H7 (cell line): ENCODE measurements around the gene SF3B4. TPM values are rescaled to one million over a fixed set of nuclear protein-coding genes. Genes with fewer than 3 reads are reported as not detected.
A peak's percentile ranks its signal among the peaks of the same experiment; 100 is the strongest.

ENCODE experiments used
- DNase-seq: peaks from one replicate; pipeline ENCODE4 v3.0.0; 2012
- H3K27me3 ChIP-seq: 2 replicates; pipeline ENCODE4 v1.6.0; 2011; ENCODE audit warnings: mild to moderate bottlenecking, low read length; ENCODE audit not compliant: control insufficient read depth, insufficient read depth
- H3K36me3 ChIP-seq: replicated peaks from 2 replicates; pipeline ENCODE4 v1.5.1; 2011; ENCODE audit warnings: low read length; ENCODE audit not compliant: control insufficient read depth, insufficient read depth
- H3K4me3 ChIP-seq: 2 replicates; pipeline ENCODE4 v1.5.1; 2011; ENCODE audit warnings: low read depth, mild to moderate bottlenecking, control low read depth, low read length, moderate library complexity; ENCODE audit not compliant: insufficient read depth
- total RNA-seq: library from RNA; depleted of rRNA; stranded (reverse); fragments of >200 nt; shearing (Covaris generic); gene quantifications from 2 replicates; pipeline ENCODE4 v1.2.3, GENCODE V29; 2014

The SF3B4 gene
- total RNA-seq, 1 experiment from 2014 or later = 39.7 TPM

- Histone ChIP-seq H3K36me3 (peaks cover 27% of the 10 kb centered on the region), H3K4me3 (no peak overlapping the region), H3K27me3 (no peaks in the 10 kb centered on the region)
- no peak for DNase-seq
Measured at GRCh38 chr1:149925345-149925744, 2.3 kb downstream of the SF3B4 start.

- DNase-seq = no peak
- H3K27me3 ChIP-seq = no peaks in the 10 kb centered on the region
- H3K36me3 ChIP-seq = peaks cover 27% of the 10 kb centered on the region
- H3K4me3 ChIP-seq = no peak overlapping the region
Measured at GRCh38 chr1:149923626-149924025, 4.0 kb downstream of the SF3B4 start.

DNA sequence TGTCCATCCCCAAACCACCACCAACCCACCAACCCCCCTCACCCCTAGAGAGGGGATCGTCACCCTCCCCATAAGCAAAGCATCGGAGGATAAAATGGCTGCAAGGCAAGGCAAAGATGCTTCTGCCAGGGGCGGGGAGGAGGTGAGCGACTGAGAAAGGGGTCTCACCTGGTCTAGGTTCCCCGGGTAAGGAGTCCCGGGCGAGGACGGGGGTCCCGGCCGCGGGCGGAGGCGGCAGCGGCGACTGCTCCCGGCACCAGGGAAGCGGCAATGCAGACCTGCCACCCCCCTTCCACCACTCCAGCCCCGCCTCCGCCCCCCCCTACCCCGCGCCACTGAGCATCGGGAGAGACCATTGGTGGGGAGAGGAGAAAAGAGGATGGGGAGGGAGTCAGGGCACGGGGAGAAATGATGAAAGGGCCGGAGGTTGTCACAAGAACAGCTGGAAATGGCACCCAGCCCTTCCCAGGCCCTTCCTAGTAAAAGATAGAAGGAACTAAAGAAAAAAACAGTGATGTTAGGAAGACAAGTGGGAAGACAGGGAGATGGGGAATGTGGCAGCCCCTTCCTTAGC is 9.9 kb downstream of the SF3B4 start, which contains the start of gene SV2A:
TSS of gene SV2A (minus strand) at position 274 of the 574 bp plus-strand sequence. CDS start 4,004 bp downstream, outside the sequence.
- Histone ChIP-seq H3K27me3 (peaks cover 2% of the 10 kb centered on the region), H3K36me3 (peaks cover 3% of the 10 kb centered on the region; the same call in 1 of the 2 replicates), H3K4me3 (peak within 1 kb of the TSS; percentile 84)
- DNase-seq = peak; percentile 96

DNA sequence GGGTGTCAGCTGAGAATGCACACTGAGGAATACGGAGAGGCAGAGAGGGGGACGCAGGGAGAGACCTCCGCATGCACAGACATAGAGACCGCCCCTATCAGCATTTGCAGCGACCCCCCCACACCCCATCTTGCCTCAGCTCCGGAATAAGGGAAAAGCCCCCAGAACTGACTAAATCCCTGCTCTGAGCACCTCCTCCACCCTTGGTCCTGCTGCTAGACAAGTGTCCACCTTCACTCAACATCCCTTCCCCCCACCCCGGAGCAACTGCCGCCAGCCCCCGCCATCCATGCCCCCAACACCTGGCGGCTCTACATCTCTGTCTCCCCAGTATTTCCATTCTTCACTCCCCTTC is 10.7 kb downstream of the SF3B4 start:
- Histone ChIP-seq H3K27me3 (peaks cover 2% of the 10 kb centered on the region), H3K4me3 (peak overlapping the region; percentile 84), H3K36me3 (peaks cover 3% of the 10 kb centered on the region; the same call in 1 of the 2 replicates)
- DNase-seq = peak; percentile 43

- peak overlapping the region; percentile 84 for H3K4me3 ChIP-seq
- H3K27me3 ChIP-seq = peaks cover 2% of the 10 kb centered on the region
- no peak for DNase-seq
- peaks cover 4% of the 10 kb centered on the region for H3K36me3 ChIP-seq
Measured at GRCh38 chr1:149916193-149916897, 11.3 kb downstream of the SF3B4 start.

- Histone ChIP-seq H3K4me3 (no peak overlapping the region), H3K27me3 (peaks cover 2% of the 10 kb centered on the region), H3K36me3 (peaks cover 4% of the 10 kb centered on the region)
- no peak for DNase-seq
Measured at GRCh38 chr1:149915429-149916192, 12.0 kb downstream of the SF3B4 start.

DNA sequence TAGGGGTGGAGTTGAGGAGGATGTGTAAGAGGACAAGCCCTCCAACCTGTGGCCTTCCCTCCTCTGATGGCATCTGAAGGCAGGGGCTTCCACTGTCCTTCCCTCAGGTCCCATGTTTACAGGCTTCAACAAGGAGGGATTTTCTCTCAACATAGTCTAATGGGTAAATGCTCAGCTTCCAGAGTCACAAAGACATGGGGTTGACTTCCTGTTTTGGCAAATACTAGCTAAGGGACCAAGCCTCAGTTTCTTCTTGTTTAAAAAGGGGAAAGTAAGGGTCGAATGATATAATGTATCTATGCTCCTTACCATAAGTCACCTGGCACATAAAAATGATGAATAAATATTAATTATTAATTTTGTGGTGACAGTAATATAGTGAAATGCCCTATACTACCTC is 13.1 kb downstream of the SF3B4 start:
- Histone ChIP-seq H3K27me3 (peaks cover 2% of the 10 kb centered on the region), H3K36me3 (peaks cover 4% of the 10 kb centered on the region), H3K4me3 (no peak overlapping the region)
- DNase-seq = no peak

- H3K4me3 ChIP-seq = no peak overlapping the region
- peaks cover 3% of the 10 kb centered on the region for H3K36me3 ChIP-seq
- H3K27me3 ChIP-seq = no peaks in the 10 kb centered on the region
- no peak for DNase-seq
Measured at GRCh38 chr1:149906570-149907075, 21.0 kb downstream of the SF3B4 start.

DNA sequence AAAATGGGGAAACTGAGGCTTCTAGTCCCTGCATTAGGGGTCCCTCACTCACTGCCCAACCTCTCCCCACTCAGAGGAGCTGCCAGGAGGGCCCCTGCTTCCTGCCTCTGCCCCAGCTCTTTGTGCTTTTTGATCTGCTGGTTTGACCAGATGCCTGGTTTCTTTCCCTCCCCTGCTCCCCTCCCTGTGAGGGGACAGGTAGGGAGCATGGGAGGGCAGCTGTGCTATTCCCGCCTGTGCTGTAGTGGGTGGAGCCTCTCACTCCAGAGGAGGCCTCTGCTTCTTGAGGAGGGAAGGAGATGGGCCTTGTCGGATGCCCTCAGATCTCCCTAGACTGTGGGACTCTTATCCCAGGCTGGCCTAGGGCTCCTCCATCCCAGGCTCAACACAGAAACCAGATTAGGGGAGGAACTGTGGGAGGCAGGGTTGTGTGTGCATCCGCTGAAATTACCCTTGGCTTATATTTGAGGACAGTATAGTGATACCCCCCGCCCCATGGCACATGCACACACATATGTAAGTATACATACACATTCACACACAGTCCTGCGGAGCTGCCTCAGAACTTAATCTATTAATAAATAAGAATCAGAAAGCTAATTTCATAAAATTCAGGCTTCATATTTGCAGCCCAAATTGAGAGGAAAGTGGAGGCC is 23.6 kb downstream of the SF3B4 start:
- DNase-seq = peak; percentile 69
- Histone ChIP-seq H3K27me3 (peaks cover 2% of the 10 kb centered on the region; the same call in 1 of the 2 replicates), H3K4me3 (no peak overlapping the region), H3K36me3 (peaks cover 2% of the 10 kb centered on the region)

DNA sequence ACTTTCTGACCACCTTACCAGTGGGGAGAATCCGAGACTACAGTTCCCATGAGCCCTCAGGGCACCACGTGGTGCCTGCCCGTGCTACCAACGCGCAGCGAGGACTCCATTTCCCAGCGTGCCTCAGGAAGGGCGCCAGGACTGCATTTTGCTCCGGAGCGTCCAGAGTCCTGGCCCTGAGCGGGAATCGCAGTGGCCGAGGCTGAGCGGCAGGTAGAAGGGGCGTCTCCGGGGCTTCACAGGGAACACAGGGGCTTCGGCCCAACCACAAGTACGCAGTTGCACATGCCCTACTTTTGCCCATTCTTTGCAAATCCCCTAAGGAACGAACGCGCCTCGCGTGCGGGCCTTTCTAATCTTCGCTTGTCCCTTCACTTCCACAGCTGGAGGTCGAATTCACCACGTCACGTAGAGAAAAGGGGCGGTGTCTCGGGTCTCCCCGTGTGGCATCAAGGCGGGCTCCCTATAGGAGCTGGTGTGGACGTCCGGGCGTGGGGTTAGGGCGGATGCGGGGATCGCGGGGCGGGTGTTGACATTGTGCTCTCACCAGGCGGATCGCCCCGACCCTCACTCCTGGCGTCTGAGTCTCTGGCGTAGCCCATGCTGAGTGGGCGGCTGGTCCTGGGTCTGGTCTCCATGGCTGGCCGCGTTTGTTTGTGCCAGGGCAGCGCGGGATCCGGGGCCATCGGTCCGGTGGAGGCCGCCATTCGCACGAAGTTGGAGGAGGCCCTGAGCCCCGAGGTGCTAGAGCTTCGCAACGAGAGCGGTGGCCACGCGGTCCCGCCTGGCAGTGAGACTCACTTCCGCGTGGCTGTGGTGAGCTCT is 27.9 kb downstream of the SF3B4 start, which contains the start of gene BOLA1:
TSS of gene BOLA1 (plus strand) at position 109 of the 825 bp plus-strand sequence. CDS start at position 601, 492 bp downstream.
- Histone ChIP-seq H3K36me3 (no peaks in the 10 kb centered on the region; the same call in 1 of the 2 replicates), H3K4me3 (peak within 1 kb of the TSS; percentile 58), H3K27me3 (peaks cover 2% of the 10 kb centered on the region; the same call in 1 of the 2 replicates)
- peak; percentile 95 for DNase-seq

- Histone ChIP-seq H3K36me3 (no peaks in the 10 kb centered on the region), H3K27me3 (peaks cover 2% of the 10 kb centered on the region; the same call in 1 of the 2 replicates), H3K4me3 (no peak overlapping the region)
- no peak for DNase-seq
Measured at GRCh38 chr1:149896575-149896974, 31.0 kb downstream of the SF3B4 start.

GRCh38 chr1:149888999-149889289 is 38.7 kb downstream of the SF3B4 start:
- no peak for DNase-seq
- no peaks in the 10 kb centered on the region for H3K36me3 ChIP-seq
- H3K4me3 ChIP-seq = peak overlapping the region; percentile 57
- H3K27me3 ChIP-seq = no peaks in the 10 kb centered on the region

- Histone ChIP-seq H3K27me3 (no peaks in the 10 kb centered on the region), H3K36me3 (no peaks in the 10 kb centered on the region), H3K4me3 (peak overlapping the region; percentile 57)
- peak; percentile 86 for DNase-seq
Measured at GRCh38 chr1:149888247-149888998, 39.2 kb downstream of the SF3B4 start.
